Mucosa of stomach (tissue), 1 donor: ENCODE data around the gene OR2AE1.
"Not testable (repeated sequence)": the region's sequence is repeated elsewhere in the genome, so short reads cannot be mapped to it uniquely, and the experiment has no call there.

Experiments used
- H3K27me3 ChIP-seq: one replicate; pipeline ENCODE4 v1.7.0; 2013; ENCODE audit warnings: mild to moderate bottlenecking, low read length; ENCODE audit not compliant: control insufficient read depth, insufficient read depth
- H3K36me3 ChIP-seq: one replicate; pipeline ENCODE4 v1.7.0; 2013; ENCODE audit warnings: low read length; ENCODE audit not compliant: control insufficient read depth, insufficient read depth
- H3K4me1 ChIP-seq: one replicate; pipeline ENCODE4 v1.7.0; 2013; ENCODE audit warnings: mild to moderate bottlenecking, low read length; ENCODE audit not compliant: control insufficient read depth, insufficient read depth
- H3K4me3 ChIP-seq: one replicate; pipeline ENCODE4 v1.7.0; 2013; ENCODE audit warnings: low read length
- H3K9ac ChIP-seq: one replicate; pipeline ENCODE4 v1.7.0; 2013; ENCODE audit warnings: mild to moderate bottlenecking, low read length, moderate library complexity
- H3K9me3 ChIP-seq: one replicate; pipeline ENCODE4 v1.7.0; 2013; ENCODE audit warnings: mild to moderate bottlenecking, low read length, moderate library complexity; ENCODE audit not compliant: control insufficient read depth
- donor health status: Pancreatic carcinoma.

OR2AE1 gene

GRCh38 chr7:99894738-99895137 is 17.9 kb upstream of the OR2AE1 start:
- Histone ChIP-seq H3K4me1 (no peaks in the 10 kb centered on the region), H3K9ac (no peak overlapping the region), H3K4me3 (no peak overlapping the region), H3K36me3 (no peaks in the 10 kb centered on the region), H3K9me3 (no peaks in the 10 kb centered on the region), H3K27me3 (no peaks in the 10 kb centered on the region)

GRCh38 chr7:99893280-99893679 is 16.4 kb upstream of the OR2AE1 start:
- H3K36me3 ChIP-seq, result no peaks in the 10 kb centered on the region
- no peaks in the 10 kb centered on the region for H3K4me1 ChIP-seq
- no peaks in the 10 kb centered on the region for H3K27me3 ChIP-seq
- no peak overlapping the region for H3K9ac ChIP-seq
- no peaks in the 10 kb centered on the region for H3K9me3 ChIP-seq
- no peak overlapping the region for H3K4me3 ChIP-seq

GRCh38 chr7:99890348-99890747 is 13.5 kb upstream of the OR2AE1 start:
- H3K36me3 ChIP-seq, H3K9me3 ChIP-seq, H3K27me3 ChIP-seq, H3K9ac ChIP-seq, H3K4me3 ChIP-seq, H3K4me1 ChIP-seq: not testable (repeated sequence)

- not testable (repeated sequence) for H3K4me3 ChIP-seq, H3K27me3 ChIP-seq, H3K9me3 ChIP-seq, H3K9ac ChIP-seq, H3K36me3 ChIP-seq, H3K4me1 ChIP-seq
These were observed 11.5 kb upstream of the OR2AE1 start for GRCh38 chr7:99888366-99888765.

- Histone ChIP-seq H3K9ac (no peak overlapping the region), H3K36me3 (no peaks in the 10 kb centered on the region), H3K9me3 (no peaks in the 10 kb centered on the region), H3K4me1 (no peaks in the 10 kb centered on the region), H3K27me3 (no peaks in the 10 kb centered on the region), H3K4me3 (no peak overlapping the region)
These were observed 4.5 kb upstream of the OR2AE1 start for GRCh38 chr7:99881370-99881769.

GRCh38 chr7:99876491-99876890 is 342 bp downstream of the OR2AE1 start:
- no peaks in the 10 kb centered on the region for H3K4me1 ChIP-seq
- H3K9ac ChIP-seq, result no peak overlapping the region
- H3K9me3 ChIP-seq, result no peaks in the 10 kb centered on the region
- H3K4me3 ChIP-seq, result no peak overlapping the region
- H3K27me3 ChIP-seq, result no peaks in the 10 kb centered on the region
- no peaks in the 10 kb centered on the region for H3K36me3 ChIP-seq

- Histone ChIP-seq H3K27me3 (no peaks in the 10 kb centered on the region), H3K36me3 (no peaks in the 10 kb centered on the region), H3K9ac (no peak overlapping the region), H3K4me3 (no peak overlapping the region), H3K4me1 (no peaks in the 10 kb centered on the region), H3K9me3 (no peaks in the 10 kb centered on the region)
These were observed 8.6 kb downstream of the OR2AE1 start for GRCh38 chr7:99868246-99868645.

- not testable (repeated sequence) for H3K36me3 ChIP-seq
These were observed 9.4 kb downstream of the OR2AE1 start for GRCh38 chr7:99867477-99867876.

GRCh38 chr7:99863847-99864440 is 12.9 kb downstream of the OR2AE1 start:
- Histone ChIP-seq H3K4me3 (no peak overlapping the region), H3K27me3 (no peaks in the 10 kb centered on the region), H3K9ac (no peak overlapping the region), H3K36me3 (no peaks in the 10 kb centered on the region), H3K4me1 (no peaks in the 10 kb centered on the region), H3K9me3 (no peaks in the 10 kb centered on the region)

More at GRCh38 chr7:99867477-99867876, 9.4 kb downstream of the OR2AE1 start:
- H3K4me3 ChIP-seq, H3K27me3 ChIP-seq, H3K9ac ChIP-seq, H3K4me1 ChIP-seq, H3K9me3 ChIP-seq: not testable (repeated sequence)

- H3K36me3 ChIP-seq, result no peaks in the 10 kb centered on the region
- no peaks in the 10 kb centered on the region for H3K9me3 ChIP-seq
- H3K4me1 ChIP-seq, result no peaks in the 10 kb centered on the region
- H3K4me3 ChIP-seq, result no peak overlapping the region
- H3K27me3 ChIP-seq, result no peaks in the 10 kb centered on the region
- H3K9ac ChIP-seq, result no peak overlapping the region
These were observed 16.3 kb downstream of the OR2AE1 start for GRCh38 chr7:99860281-99861127.

- Histone ChIP-seq H3K36me3 (no peaks in the 10 kb centered on the region), H3K9me3 (no peaks in the 10 kb centered on the region), H3K9ac (no peak overlapping the region), H3K27me3 (no peaks in the 10 kb centered on the region), H3K4me3 (no peak overlapping the region), H3K4me1 (no peaks in the 10 kb centered on the region)
These were observed 21.6 kb downstream of the OR2AE1 start for GRCh38 chr7:99855236-99855635.

- H3K4me1 ChIP-seq, result peaks cover 7% of the 10 kb centered on the region
- H3K9ac ChIP-seq, result no peak overlapping the region
- no peaks in the 10 kb centered on the region for H3K9me3 ChIP-seq
- no peak overlapping the region for H3K4me3 ChIP-seq
- H3K36me3 ChIP-seq, result no peaks in the 10 kb centered on the region
- H3K27me3 ChIP-seq, result no peaks in the 10 kb centered on the region
These were observed 28.2 kb downstream of the OR2AE1 start for GRCh38 chr7:99848420-99849216.
